Adrenal gland (tissue), 5 donors: ENCODE results near the gene ZNF654.

Experiments
- CTCF ChIP-seq, 6 experiments: fragments of 450-650 bp in 4 of 6; fragments of 200-600 bp in 2 of 6; sonication (generic) in 1 of 6; IDR thresholded peaks; 1 replicate in 5 of 6; 2 replicates in 1 of 6; pipeline versions ENCODE4 v1.5.1 to v1.8.0; 2016 to 2021; ENCODE audit warnings: antibody characterized with exemption in 6 of 6, mild to moderate bottlenecking in 2 of 6, moderate library complexity in 1 of 6
- POLR2A ChIP-seq, 2 donors: fragments of 450-650 bp; IDR thresholded peaks; one replicate each; pipeline ENCODE4 v1.6.1; 2017; ENCODE audit warnings: antibody characterized with exemption in 2 of 2, mild to moderate bottlenecking in 2 of 2, moderate library complexity in 1 of 2
- donor health status: DM: no; HTN: no; CAD: no.

- peak; percentile 55 to 76 (median 67) for TF ChIP-seq CTCF (IDR thresholded peaks at IDR 0.05)
- TF ChIP-seq POLR2A (IDR thresholded peaks at IDR 0.05) = no peak
These were observed 54.5 kb downstream of the ZNF654 start for GRCh38 chr3:88113311-88114162.
